Hippocampal formation (tissue), 2 donors: ENCODE measurements around the gene HSD17B13.
"Not testable (repeated sequence)": the region's sequence is repeated elsewhere in the genome, so short reads cannot be mapped to it uniquely, and the experiment has no call there.

Experiments
- DNase-seq, 2 donors: peaks; one replicate each; lab custom pipeline; 2025; lab: John Stamatoyannopoulos, UW

Gene HSD17B13

GRCh38 chr4:87315000-87315399 is 7.7 kb downstream of the HSD17B13 start:
- DNase-seq, result not testable (repeated sequence)

- DNase-seq, result no peak
These were observed 8.9 kb downstream of the HSD17B13 start for GRCh38 chr4:87313756-87314155.

GRCh38 chr4:87311684-87312083 is 11.0 kb downstream of the HSD17B13 start:
- DNase-seq, result no peak

GRCh38 chr4:87310691-87311335 is 11.9 kb downstream of the HSD17B13 start:
- DNase-seq, result no peak

GRCh38 chr4:87309625-87310024 is 13.1 kb downstream of the HSD17B13 start:
- no peak for DNase-seq

- no peak for DNase-seq
These were observed 16.6 kb downstream of the HSD17B13 start for GRCh38 chr4:87306056-87306455.

GRCh38 chr4:87305562-87305961 is 17.1 kb downstream of the HSD17B13 start:
- no peak for DNase-seq

GRCh38 chr4:87304745-87305432 is 17.8 kb downstream of the HSD17B13 start:
- DNase-seq, result no peak

GRCh38 chr4:87299898-87300297 is 22.8 kb downstream of the HSD17B13 start:
- no peak for DNase-seq

- DNase-seq, result no peak
These were observed 24.3 kb downstream of the HSD17B13 start for GRCh38 chr4:87298362-87298761.

GRCh38 chr4:87294911-87295310 is 27.8 kb downstream of the HSD17B13 start:
- DNase-seq, result not testable (repeated sequence)

- DNase-seq, result not testable (repeated sequence)
These were observed 28.8 kb downstream of the HSD17B13 start for GRCh38 chr4:87293889-87294288.

- no peak for DNase-seq
These were observed 35.7 kb downstream of the HSD17B13 start for GRCh38 chr4:87286970-87287369.

- DNase-seq, result not testable (repeated sequence)
These were observed 38.4 kb downstream of the HSD17B13 start for GRCh38 chr4:87284268-87284667.

- no peak for DNase-seq
These were observed 39.5 kb downstream of the HSD17B13 start for GRCh38 chr4:87283151-87283550.

GRCh38 chr4:87281603-87282002 is 41.1 kb downstream of the HSD17B13 start:
- DNase-seq, result no peak

GRCh38 chr4:87278335-87278794 is 44.3 kb downstream of the HSD17B13 start:
- no peak for DNase-seq

- no peak for DNase-seq
These were observed 47.4 kb downstream of the HSD17B13 start for GRCh38 chr4:87275311-87275710.

- DNase-seq, result no peak
These were observed 47.9 kb downstream of the HSD17B13 start for GRCh38 chr4:87274803-87275202.

GRCh38 chr4:87274327-87274726 is 48.4 kb downstream of the HSD17B13 start:
- DNase-seq, result no peak

GRCh38 chr4:87270825-87271224 is 51.9 kb downstream of the HSD17B13 start:
- no peak for DNase-seq

- DNase-seq, result peak; percentile 22 to 70
These were observed 52.5 kb downstream of the HSD17B13 start for GRCh38 chr4:87270144-87270543.

GRCh38 chr4:87268411-87268810 is 54.3 kb downstream of the HSD17B13 start:
- DNase-seq, result no peak

- DNase-seq, result no peak
These were observed 55.7 kb downstream of the HSD17B13 start for GRCh38 chr4:87266986-87267385.
